H9 (cell line): ENCODE data around the gene RERE. TPM values are rescaled to one million over a fixed set of nuclear protein-coding genes. Genes with fewer than 3 reads are reported as not detected.

ENCODE experiments used
- DNase-seq: peaks from one replicate; pipeline ENCODE4 v3.0.0-alpha.2; 2017
- H2AFZ ChIP-seq: one replicate; pipeline ENCODE4 v1.6.1; 2013; ENCODE audit warnings: mild to moderate bottlenecking, low read length, control low read depth, moderate library complexity
- H2AK5ac ChIP-seq: 2 replicates; pipeline ENCODE4 v1.6.1; 2013; ENCODE audit warnings: low read length, control low read depth, mixed read lengths; ENCODE audit not compliant: insufficient read length
- H2BK120ac ChIP-seq: one replicate; pipeline ENCODE4 v1.6.1; 2013; ENCODE audit warnings: low read depth, mild to moderate bottlenecking, low read length, control low read depth, inconsistent platforms; ENCODE audit not compliant: poor library complexity, severe bottlenecking
- H2BK12ac ChIP-seq: 2 replicates; pipeline ENCODE4 v1.6.1; 2013; ENCODE audit warnings: low read length, control low read depth, mixed read lengths, low read depth; ENCODE audit not compliant: insufficient read length
- H2BK15ac ChIP-seq: 2 replicates; pipeline ENCODE4 v1.6.1; 2013; ENCODE audit warnings: low read depth, low read length, control low read depth
- H2BK20ac ChIP-seq: one replicate; pipeline ENCODE4 v1.6.1; 2013; ENCODE audit warnings: low read depth, mild to moderate bottlenecking, low read length, control low read depth, inconsistent platforms; ENCODE audit not compliant: poor library complexity, severe bottlenecking
- H2BK5ac ChIP-seq: 2 replicates; pipeline ENCODE4 v1.6.1; 2013; ENCODE audit warnings: low read length, control low read depth, mixed read lengths; ENCODE audit not compliant: insufficient read length
- H3K14ac ChIP-seq: 2 replicates; pipeline ENCODE4 v1.6.1; 2013; ENCODE audit warnings: low read length, control low read depth; ENCODE audit not compliant: insufficient read depth
- H3K18ac ChIP-seq: 2 replicates; pipeline ENCODE4 v1.6.1; 2013; ENCODE audit warnings: low read depth, mild to moderate bottlenecking, mixed read lengths, low read length, control low read depth; ENCODE audit not compliant: insufficient read length
- H3K23ac ChIP-seq: 2 replicates; pipeline ENCODE4 v1.6.1; 2013; ENCODE audit warnings: low read length, control low read depth, mixed read lengths, low read depth; ENCODE audit not compliant: insufficient read length
- H3K23me2 ChIP-seq: 2 replicates; pipeline ENCODE4 v1.6.1; 2013; ENCODE audit warnings: low read depth, mild to moderate bottlenecking, mixed read lengths, low read length, control low read depth; ENCODE audit not compliant: insufficient read length, poor library complexity, severe bottlenecking
- H3K27ac ChIP-seq: 2 replicates; pipeline ENCODE4 v1.5.1; 2013; ENCODE audit warnings: low read length, control low read depth, mixed read lengths, low read depth; ENCODE audit not compliant: insufficient read length
- H3K27me3 ChIP-seq: 2 replicates; pipeline ENCODE4 v1.6.1; 2013; ENCODE audit warnings: low read length, control low read depth, inconsistent platforms; ENCODE audit not compliant: insufficient read depth
- H3K4ac ChIP-seq: 2 replicates; pipeline ENCODE4 v1.6.1; 2013; ENCODE audit warnings: low read depth, mild to moderate bottlenecking, control low read depth, inconsistent platforms, low read length, moderate library complexity
- H3K4me1 ChIP-seq: 2 replicates; pipeline ENCODE4 v1.6.1; 2013; ENCODE audit warnings: low read length, control low read depth, inconsistent platforms; ENCODE audit not compliant: insufficient read depth
- H3K4me2 ChIP-seq: 2 replicates; pipeline ENCODE4 v1.6.1; 2013; ENCODE audit warnings: low read length, control low read depth, mixed read lengths; ENCODE audit not compliant: insufficient read length, insufficient read depth
- H3K56ac ChIP-seq: 2 replicates; pipeline ENCODE4 v1.6.1; 2013; ENCODE audit warnings: low read depth, mild to moderate bottlenecking, mixed read lengths, low read length, control low read depth; ENCODE audit not compliant: insufficient read length
- H3K79me1 ChIP-seq: 2 replicates; pipeline ENCODE4 v1.6.1; 2013; ENCODE audit warnings: low read depth, mild to moderate bottlenecking, moderate library complexity, low read length, control low read depth, inconsistent platforms; ENCODE audit not compliant: insufficient read depth, poor library complexity, severe bottlenecking
- H3K79me2 ChIP-seq: 2 replicates; pipeline ENCODE4 v1.6.1; 2013; ENCODE audit warnings: low read length, control low read depth, inconsistent platforms; ENCODE audit not compliant: insufficient read depth
- H3K9ac ChIP-seq: 2 replicates; pipeline ENCODE4 v1.6.1; 2013; ENCODE audit warnings: low read length, control low read depth, mixed read lengths; ENCODE audit not compliant: insufficient read length; ENCODE audit errors: extremely low read depth
- H3K9me3 ChIP-seq: one replicate; pipeline ENCODE4 v1.6.1; 2013; ENCODE audit warnings: low read depth, low read length, inconsistent platforms; ENCODE audit not compliant: control insufficient read depth
- H3T11ph ChIP-seq: one replicate; pipeline ENCODE4 v1.6.1; 2013; ENCODE audit warnings: mild to moderate bottlenecking, low read length, control low read depth, inconsistent platforms
- H4K20me1 ChIP-seq: one replicate; pipeline ENCODE4 v1.6.1; 2013; ENCODE audit not compliant: control insufficient read depth, insufficient read length, insufficient read depth
- H4K5ac ChIP-seq: 2 replicates; pipeline ENCODE4 v1.6.1; 2013; ENCODE audit warnings: low read depth, mild to moderate bottlenecking, mixed read lengths, low read length, control low read depth; ENCODE audit not compliant: insufficient read length
- H4K8ac ChIP-seq: replicated peaks from 2 replicates; pipeline ENCODE4 v1.6.1; 2013; ENCODE audit warnings: low read length, control low read depth, mixed read lengths, low read depth; ENCODE audit not compliant: insufficient read length
- H4K91ac ChIP-seq: 2 replicates; pipeline ENCODE4 v1.6.1; 2013; ENCODE audit warnings: low read depth, mild to moderate bottlenecking, moderate library complexity, mixed read lengths, low read length, control low read depth; ENCODE audit not compliant: insufficient read length
- H3K27ac Mint-ChIP-seq, 3 experiments: 2 replicates in 2 of 3; 3 replicates in 1 of 3; pipeline ENCODE4 v1.8.0; 2020 to 2021; ENCODE audit warnings: mixed read lengths in 3 of 3, mild to moderate bottlenecking in 1 of 3, moderate library complexity in 1 of 3
- H3K27me3 Mint-ChIP-seq: 2 replicates; pipeline ENCODE4 v1.8.0; 2021; ENCODE audit warnings: low read depth, mild to moderate bottlenecking, moderate library complexity, mixed read lengths
- H3K36me3 Mint-ChIP-seq, 3 experiments: 2 replicates in 2 of 3; 3 replicates in 1 of 3; pipeline ENCODE4 v1.8.0; 2020 to 2021; ENCODE audit warnings: low read depth in 3 of 3, mixed read lengths in 3 of 3; ENCODE audit not compliant: insufficient read depth in 1 of 3
- H3K4me1 Mint-ChIP-seq, 2 experiments: 2 replicates each; pipeline ENCODE4 v1.8.0; 2020; ENCODE audit warnings: mixed read lengths in 2 of 2
- H3K4me3 Mint-ChIP-seq, 2 experiments: 2 replicates in 1 of 2; 3 replicates in 1 of 2; pipeline ENCODE4 v1.8.0; 2020 to 2021; ENCODE audit warnings: mild to moderate bottlenecking in 2 of 2, mixed read lengths in 2 of 2, moderate library complexity in 1 of 2
- H3K9me3 Mint-ChIP-seq, 2 experiments: 2 replicates in 1 of 2; 3 replicates in 1 of 2; pipeline ENCODE4 v1.8.0; 2020; ENCODE audit warnings: mild to moderate bottlenecking in 2 of 2, mixed read lengths in 2 of 2, moderate library complexity in 1 of 2
- WGBS: extraction: QIAGEN DNeasy Blood & Tissue Kit; methylation state at CpG from one replicate; pipeline ENCODE4 v1.1.7; 2013; ENCODE audit warnings: missing lambda C conversion rate, low lambda C conversion rate, mixed read lengths; ENCODE audit not compliant: insufficient read length; ENCODE audit errors: extremely low coverage; 5-methylcytosine and 5-hydroxymethylcytosine counted together
- total RNA-seq: library from RNA; stranded (reverse); gene quantifications from 2 replicates; pipeline ENCODE4 v1.2.1, GENCODE V29; 2021
- TF ChIP-seq, protein P1 (sequence below): fragments of 200-600 bp; sonication (generic); conservative IDR thresholded peaks from 3 replicates; pipeline ENCODE4 v1.8.0; 2021; ENCODE audit warnings: antibody characterized with exemption, mild to moderate bottlenecking

The RERE gene
- total RNA-seq, 1 experiment from 2014 or later: 103 TPM

DNA sequence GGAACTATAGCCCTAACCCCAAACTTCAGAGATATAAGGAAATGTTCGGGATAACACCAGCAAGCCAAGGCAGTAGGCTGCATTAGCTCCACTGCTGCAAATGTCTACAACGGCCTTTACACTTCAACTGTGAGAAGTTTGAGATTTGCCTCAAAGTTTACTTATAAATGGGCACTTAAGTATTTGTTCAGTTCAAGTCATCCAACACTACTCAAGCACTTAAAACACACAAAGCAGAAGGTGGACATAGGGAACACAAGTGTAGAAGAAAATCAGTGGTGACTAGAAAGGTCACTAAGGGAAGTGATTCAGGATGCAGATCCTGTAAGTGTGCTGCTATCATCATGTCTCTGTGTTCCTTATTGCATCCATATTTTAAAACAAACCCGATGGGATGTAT lies 278.9 kb downstream of the RERE start:
- Histone ChIP-seq H3T11ph (no peak overlapping the region), H3K9me3 (no peaks in the 10 kb centered on the region), H3K4ac (no peak overlapping the region), H3K27me3 (no peaks in the 10 kb centered on the region), H3K23ac (no peak overlapping the region), H3K18ac (no peak overlapping the region), H2BK20ac (no peak overlapping the region), H2AK5ac (no peak overlapping the region), H2BK5ac (no peak overlapping the region), H3K56ac (no peak overlapping the region), H4K5ac (no peak overlapping the region), H3K4me2 (no peak overlapping the region), H3K14ac (no peak overlapping the region), H2AFZ (no peak overlapping the region), H4K20me1 (no peaks in the 10 kb centered on the region), H3K79me2 (no peaks in the 10 kb centered on the region), H2BK120ac (no peak overlapping the region), H2BK12ac (no peak overlapping the region), H3K79me1 (peaks cover 4% of the 10 kb centered on the region), H3K27ac (no peak overlapping the region), H3K9ac (no peak overlapping the region), H4K8ac (no peak overlapping the region), H4K91ac (no peak overlapping the region), H2BK15ac (no peak overlapping the region), H3K23me2 (no peaks in the 10 kb centered on the region), H3K4me1 (no peaks in the 10 kb centered on the region)
- DNase-seq: no peak
- H3K27me3 Mint-ChIP-seq: no peaks in the 10 kb centered on the region
- peaks cover 2 to 26% (median 23%) of the 10 kb centered on the region in 3 experiments; a peak in 5 of 7 replicates for H3K36me3 Mint-ChIP-seq
- peaks cover 3% of the 10 kb centered on the region in 2 experiments; a peak in 3 of 4 replicates for H3K4me1 Mint-ChIP-seq
- no peaks in the 10 kb centered on the region for H3K9me3 Mint-ChIP-seq
- TF ChIP-seq, protein P1, sequence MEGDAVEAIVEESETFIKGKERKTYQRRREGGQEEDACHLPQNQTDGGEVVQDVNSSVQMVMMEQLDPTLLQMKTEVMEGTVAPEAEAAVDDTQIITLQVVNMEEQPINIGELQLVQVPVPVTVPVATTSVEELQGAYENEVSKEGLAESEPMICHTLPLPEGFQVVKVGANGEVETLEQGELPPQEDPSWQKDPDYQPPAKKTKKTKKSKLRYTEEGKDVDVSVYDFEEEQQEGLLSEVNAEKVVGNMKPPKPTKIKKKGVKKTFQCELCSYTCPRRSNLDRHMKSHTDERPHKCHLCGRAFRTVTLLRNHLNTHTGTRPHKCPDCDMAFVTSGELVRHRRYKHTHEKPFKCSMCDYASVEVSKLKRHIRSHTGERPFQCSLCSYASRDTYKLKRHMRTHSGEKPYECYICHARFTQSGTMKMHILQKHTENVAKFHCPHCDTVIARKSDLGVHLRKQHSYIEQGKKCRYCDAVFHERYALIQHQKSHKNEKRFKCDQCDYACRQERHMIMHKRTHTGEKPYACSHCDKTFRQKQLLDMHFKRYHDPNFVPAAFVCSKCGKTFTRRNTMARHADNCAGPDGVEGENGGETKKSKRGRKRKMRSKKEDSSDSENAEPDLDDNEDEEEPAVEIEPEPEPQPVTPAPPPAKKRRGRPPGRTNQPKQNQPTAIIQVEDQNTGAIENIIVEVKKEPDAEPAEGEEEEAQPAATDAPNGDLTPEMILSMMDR: no peak
- H3K4me3 Mint-ChIP-seq: no peak overlapping the region
- H3K27ac Mint-ChIP-seq: no peak overlapping the region
- no CpG with 5 or more reads among the region's 3 CpGs for WGBS
